ENCODE results near the gene VWF. TPM values are rescaled to one million over a fixed set of nuclear protein-coding genes. Genes with fewer than 3 reads are reported as not detected.
A peak's percentile ranks its signal among the peaks of the same experiment; 100 is the strongest.

Gene VWF
- total and polyA plus RNA-seq, 2 of the 4 experiments (the other 2 are of a cell fraction) = under 0.01 to 0.09 TPM

GRCh38 chr12:5944688-5945070 is 179.8 kb downstream of the VWF start:
- ChIA-PET CTCF (no interaction called here), POLR2A (ENCODE audit: unreplicated experiment) (no interaction called here)
- no peak overlapping the region for H2BK20ac ChIP-seq (ENCODE audit: low read depth, low read length)
- no peak for DNase-seq
- no peak overlapping the region for H2BK15ac ChIP-seq (ENCODE audit: low read depth, low read length)
- H3K4me1 ChIP-seq (ENCODE audit: control insufficient read depth, insufficient read depth, low read length) = 0 out of 2 replicates have a peak, but pooled peaks cover 2% of the 10 kb centered on the region
- H3K27ac ChIP-seq (ENCODE audit: insufficient read depth, low read length) = no peak overlapping the region
- H3K23ac ChIP-seq (ENCODE audit: low read depth, low read length) = no peak overlapping the region
- intact Hi-C loops (cut with micrococcal nuclease) = no loop called here
- peak; percentile 13; the same call in 1 of the 2 replicates for ATAC-seq (ENCODE audit: low read depth)
- H4K20me1 ChIP-seq (ENCODE audit: insufficient read depth, low read length) = no peaks in the 10 kb centered on the region
- H3K4ac ChIP-seq (ENCODE audit: low read depth, low read length) = no peak overlapping the region
- no peak for TF ChIP-seq MAFK (IDR thresholded peaks at IDR 0.05; ENCODE audit: low read depth, low read length)
- no peak for TF ChIP-seq CTCF (conservative IDR thresholded peaks at IDR 0.05; ENCODE audit: low read depth, low read length)
- no peak for TF ChIP-seq MAZ (IDR thresholded peaks at IDR 0.05; ENCODE audit: borderline replicate concordance, low read depth, low read length)
- TF ChIP-seq RAD21 (IDR thresholded peaks at IDR 0.05; ENCODE audit: low read length) = no peak
- TF ChIP-seq BHLHE40 (IDR thresholded peaks at IDR 0.05; ENCODE audit: low read depth, low read length) = no peak
- TF ChIP-seq MXI1 (IDR thresholded peaks at IDR 0.05; ENCODE audit: borderline replicate concordance, low read depth, low read length) = no peak
- no peak for TF ChIP-seq RCOR1 (IDR thresholded peaks at IDR 0.05; ENCODE audit: insufficient replicate concordance, low read length)
- TF ChIP-seq CHD1 (IDR thresholded peaks at IDR 0.05; ENCODE audit: low read depth, low read length) = no peak
- TF ChIP-seq CEBPB (IDR thresholded peaks at IDR 0.05; ENCODE audit: low read depth, low read length) = no peak
- no peak for TF ChIP-seq USF2 (IDR thresholded peaks at IDR 0.05; ENCODE audit: low read depth, low read length)
- TF ChIP-seq FOS (IDR thresholded peaks at IDR 0.05; ENCODE audit: low read depth, low read length) = no peak
- TF ChIP-seq ELK1 (IDR thresholded peaks at IDR 0.05; ENCODE audit: borderline replicate concordance, low read depth, low read length) = no peak
- no peak for TF ChIP-seq RFX5 (IDR thresholded peaks at IDR 0.05; ENCODE audit: low read depth, low read length)
- TF ChIP-seq SMC3 (IDR thresholded peaks at IDR 0.05; ENCODE audit: low read depth, low read length) = no peak
- no peak for TF ChIP-seq POLR2A (IDR thresholded peaks at IDR 0.05; ENCODE audit: low read depth, low read length)
- TF ChIP-seq NFE2L2 (IDR thresholded peaks at IDR 0.05; ENCODE audit: low read depth, low read length) = no peak
- no peak overlapping the region for H4K91ac ChIP-seq (ENCODE audit: insufficient read depth, low read depth, low read length)
- H3K4me2 ChIP-seq (ENCODE audit: low read depth, low read length) = peak overlapping the region; percentile 79
- H2BK120ac ChIP-seq (ENCODE audit: low read depth, low read length) = no peak overlapping the region
- H3K9ac ChIP-seq (ENCODE audit: low read depth, low read length) = no peak overlapping the region
- no TSS peak for BruUV-seq (replicated peaks)
- H3K9me1 ChIP-seq (ENCODE audit: insufficient read depth, low read length) = 0 out of 2 replicates have a peak, but pooled peaks cover 2% of the 10 kb centered on the region
- WGBS, 2 experiments (ENCODE audit: extremely low coverage in 2 of 2, insufficient read length in 1 of 2) = 8% methylated on average over 10 of the region's 12 CpGs; no CpG with 5 or more reads in 1 of the 2 experiments
- H3K56ac ChIP-seq (ENCODE audit: extremely low read depth, insufficient read depth, low read length) = no peak overlapping the region
- no peaks in the 10 kb centered on the region for H3K79me1 ChIP-seq (ENCODE audit: low read depth in 1 of 2, low read length in 2 of 2)
- H3K27me3 ChIP-seq (ENCODE audit: control insufficient read depth, insufficient read depth, low read length) = peaks cover 48% of the 10 kb centered on the region
- in situ Hi-C loops (cut with MboI; ENCODE audit: low sequenced_read_pairs) = no loop called here
- H4K5ac ChIP-seq (ENCODE audit: low read depth, low read length) = no peak overlapping the region
- H3K18ac ChIP-seq (ENCODE audit: low read depth, low read length) = no peak overlapping the region
- dilution Hi-C loops (cut with HindIII; ENCODE audit: low sequenced_read_pairs, unreplicated experiment) = no loop called here
- no peaks in the 10 kb centered on the region for H3K36me3 ChIP-seq (ENCODE audit: control insufficient read depth, insufficient read depth, low read length)
- no peak overlapping the region for H4K8ac ChIP-seq (ENCODE audit: low read depth in 2 of 2, low read length in 2 of 2)
- H3K4me3 ChIP-seq (ENCODE audit: insufficient read depth, low read depth, low read length) = peak overlapping the region; percentile 48
- peak overlapping the region; percentile 74 for H2AFZ ChIP-seq (replicated peaks; ENCODE audit: low read length, poor library complexity)
- no peaks in the 10 kb centered on the region; the same call in none of the 2 replicates for H3K9me3 ChIP-seq (ENCODE audit: control insufficient read depth, insufficient read depth, low read length)
- H2AK5ac ChIP-seq (ENCODE audit: low read depth, low read length) = no peak overlapping the region
- no peak overlapping the region for H2AK9ac ChIP-seq (replicated peaks; ENCODE audit: low read depth, low read length, poor library complexity)
- no peak overlapping the region for H3K14ac ChIP-seq (replicated peaks; ENCODE audit: low read depth, low read length)
- no peak overlapping the region for H2BK5ac ChIP-seq (ENCODE audit: low read depth, low read length, poor library complexity, severe bottlenecking)

Data from IMR-90 (cell line).